SK-N-SH (cell line): ENCODE data around the gene NDUFAF8. TPM values are rescaled to one million over a fixed set of nuclear protein-coding genes. Genes with fewer than 3 reads are reported as not detected.

Experiments used
- CTCF ChIA-PET: fragments of 300-600, 350-600 bp; formaldehyde crosslinking; extraction: SDS; loops from one replicate; lab custom pipeline; 2021; lab: Yijun Ruan, JAX
- POLR2A ChIA-PET: fragments of 350-600 bp; sonication (Branson Sonifier 250); formaldehyde crosslinking; extraction: SDS; loops from one replicate; lab custom pipeline; 2020; ENCODE audit warnings: antibody characterized with exemption, inconsistent platforms; lab: Yijun Ruan, JAX
- DNase-seq: peaks from one replicate; pipeline ENCODE4 v3.0.0; 2012
- H2AFZ ChIP-seq: fragments of 200-600 bp; sonication (generic); 2 replicates; pipeline ENCODE4 v1.8.1; 2016; ENCODE audit warnings: antibody characterized with exemption, mild to moderate bottlenecking, low read depth
- H3F3A ChIP-seq: fragments of 200-600 bp; sonication (generic); replicated peaks from 2 replicates; pipeline ENCODE3; 2016; ENCODE audit warnings: antibody characterized with exemption, mild to moderate bottlenecking; ENCODE audit not compliant: insufficient read depth
- H3K27ac ChIP-seq, 2 experiments: fragments of 200-500 bp in 1 of 2; fragments of 200-600 bp in 1 of 2; sonication (Bioruptor generic) in 1 of 2; sonication (generic), shearing (Covaris generic) in 1 of 2; 2 replicates each; pipeline versions ENCODE4 v1.5.1 to v1.6.1; 2014 to 2016; ENCODE audit warnings: low read depth in 2 of 2, inconsistent platforms in 1 of 2, low read length in 1 of 2, mild to moderate bottlenecking in 1 of 2, mixed read lengths in 1 of 2
- H3K27me3 ChIP-seq: fragments of 200-600 bp; sonication (generic), shearing (Covaris generic); 2 replicates; pipeline ENCODE4 v1.6.1; 2016; ENCODE audit warnings: mixed run types; ENCODE audit not compliant: insufficient read depth
- H3K36me3 ChIP-seq, 2 experiments: fragments of 200-500 bp in 1 of 2; fragments of 200-600 bp in 1 of 2; sonication (Bioruptor generic) in 1 of 2; sonication (generic) in 1 of 2; replicated peaks in 1 of 2; 2 replicates each; pipeline versions ENCODE3 to v1.5.1; 2014 to 2016; ENCODE audit warnings: low read length in 1 of 2, mild to moderate bottlenecking in 1 of 2; ENCODE audit not compliant: insufficient read depth in 2 of 2, control insufficient read depth in 1 of 2
- H3K4me1 ChIP-seq, 2 experiments: fragments of 200-500 bp in 1 of 2; fragments of 200-600 bp in 1 of 2; sonication (Bioruptor generic) in 1 of 2; sonication (generic), shearing (Covaris generic) in 1 of 2; 2 replicates each; pipeline versions ENCODE4 v1.5.1 to v1.6.1; 2014 to 2016; ENCODE audit warnings: low read depth in 1 of 2, low read length in 1 of 2, mixed run types in 1 of 2; ENCODE audit not compliant: insufficient read depth in 2 of 2, control insufficient read depth in 1 of 2
- H3K4me2 ChIP-seq: fragments of 200-600 bp; sonication (generic), shearing (Covaris generic); 2 replicates; pipeline ENCODE4 v1.6.1; 2017; ENCODE audit warnings: mixed run types
- H3K4me3 ChIP-seq, 2 experiments: fragments of 200-500 bp in 1 of 2; fragments of 200-600 bp in 1 of 2; sonication (Bioruptor generic) in 1 of 2; sonication (generic), shearing (Covaris generic) in 1 of 2; 2 replicates each; pipeline versions ENCODE4 v1.5.1 to v1.8.1; 2014 to 2016; ENCODE audit warnings: low read depth in 2 of 2, inconsistent platforms in 1 of 2, low read length in 1 of 2, mild to moderate bottlenecking in 1 of 2, mixed read lengths in 1 of 2, moderate library complexity in 1 of 2
- H3K79me2 ChIP-seq: fragments of 200-600 bp; sonication (generic); 2 replicates; pipeline ENCODE4 v1.8.1; 2017; ENCODE audit warnings: mild to moderate bottlenecking; ENCODE audit not compliant: insufficient read depth
- H3K9ac ChIP-seq: fragments of 200-600 bp; sonication (generic); 2 replicates; pipeline ENCODE4 v1.6.1; 2017; ENCODE audit warnings: mixed run types
- H3K9me2 ChIP-seq: fragments of 200-600 bp; sonication (generic); 2 replicates; pipeline ENCODE4 v1.6.1; 2017; ENCODE audit warnings: mixed run types
- H3K9me3 ChIP-seq: fragments of 200-600 bp; sonication (generic); 2 replicates; pipeline ENCODE4 v1.6.1; 2017; ENCODE audit warnings: mixed run types, mild to moderate bottlenecking, moderate library complexity
- H4K20me1 ChIP-seq: fragments of 200-600 bp; sonication (generic); 2 replicates; pipeline ENCODE4 v1.6.1; 2017; ENCODE audit warnings: mild to moderate bottlenecking, mixed run types; ENCODE audit not compliant: insufficient read depth
- EZH2phosphoT487 ChIP-seq: fragments of 200-600 bp; sonication (generic); IDR thresholded peaks from 2 replicates; pipeline ENCODE4 v1.6.1; 2017; ENCODE audit warnings: low read depth, mixed run types, mild to moderate bottlenecking, antibody characterized with exemption, moderate library complexity, borderline replicate concordance
- FOXM1 ChIP-seq: IDR thresholded peaks from 2 replicates; pipeline ENCODE4 v1.4.0; 2012; ENCODE audit warnings: low read depth, mild to moderate bottlenecking
- JUND ChIP-seq: IDR thresholded peaks from 2 replicates; pipeline ENCODE4 v1.4.0; 2012
- MAX ChIP-seq: IDR thresholded peaks from 2 replicates; pipeline ENCODE4 v1.4.0; 2012; ENCODE audit warnings: low read depth
- MEF2A ChIP-seq: IDR thresholded peaks from 2 replicates; pipeline ENCODE4 v1.4.0; 2012; ENCODE audit warnings: low read depth, borderline replicate concordance
- PBX3 ChIP-seq: IDR thresholded peaks from 2 replicates; pipeline ENCODE4; 2012
- POLR2AphosphoS5 ChIP-seq: IDR thresholded peaks from 2 replicates; pipeline ENCODE4 v1.6.1; 2012; ENCODE audit warnings: low read depth, low read length
- RCOR1 ChIP-seq: fragments of 150-350 bp; IDR thresholded peaks from 2 replicates; pipeline ENCODE4 v1.6.1; 2017; ENCODE audit warnings: antibody characterized with exemption, low read length
- RFX5 ChIP-seq: IDR thresholded peaks from 2 replicates; pipeline ENCODE4 v1.6.1; 2012; ENCODE audit warnings: mild to moderate bottlenecking, improper control_type of control experiment, low read length
- USF1 ChIP-seq: IDR thresholded peaks from 2 replicates; pipeline ENCODE4 v1.4.0; 2012; ENCODE audit warnings: low read depth, borderline replicate concordance
- WGBS: methylation state at CpG from one replicate; pipeline ENCODE4 v1.1.6; 2017; ENCODE audit warnings: low lambda C conversion rate; 5-methylcytosine and 5-hydroxymethylcytosine counted together
- polyA plus RNA-seq, 3 experiments: library from polyadenylated mRNA; depleted of rRNA; stranded (reverse); fragments of >200 nt; gene quantifications; 2 replicates each; pipeline ENCODE4 v1.2.3, GENCODE V29; 2012

NDUFAF8 gene
- polyA plus RNA-seq, 1 of the 3 experiments (the other 2 are of a cell fraction): 229 TPM

GRCh38 chr17:81197409-81197795 is 41.7 kb upstream of the NDUFAF8 start:
- H3K9ac ChIP-seq: no peak overlapping the region
- peaks cover 0 to 3% of the 10 kb centered on the region in 2 experiments; a peak in 1 of 4 replicates for H3K4me1 ChIP-seq
- H3K4me2 ChIP-seq: no peak overlapping the region
- DNase-seq: no peak
- no peaks in the 10 kb centered on the region; the same call in 1 of the 2 replicates for H4K20me1 ChIP-seq
- H3K27ac ChIP-seq: no peak overlapping the region
- ChIA-PET CTCF (interaction anchor here (1.3 to 14.7 kb wide), 4 partner anchors 55 to 403 kb away, joined by 3 to 147 read pairs (median 6); no protein-coding TSS in a partner anchor), POLR2A (no interaction called here)
- H2AFZ ChIP-seq: no peak overlapping the region
- no peaks in the 10 kb centered on the region for H3K9me3 ChIP-seq
- no peak overlapping the region for H3K4me3 ChIP-seq
- H3F3A ChIP-seq: no peaks in the 10 kb centered on the region
- H3K79me2 ChIP-seq: no peaks in the 10 kb centered on the region
- no peaks in the 10 kb centered on the region for H3K27me3 ChIP-seq
- WGBS: 92% methylated on average over 8 of the region's 14 CpGs
- no peaks in the 10 kb centered on the region for H3K9me2 ChIP-seq
- peaks cover 5 to 44% of the 10 kb centered on the region in 2 experiments for H3K36me3 ChIP-seq
- TF ChIP-seq EZH2phosphoT487 (no peak), USF1 (no peak), FOXM1 (no peak), MEF2A (no peak), JUND (no peak)

GRCh38 chr17:81197831-81198490 is 41.2 kb upstream of the NDUFAF8 start:
- Histone ChIP-seq H2AFZ (no peak overlapping the region), H3K27ac (no peak overlapping the region), H3K79me2 (no peaks in the 10 kb centered on the region), H3K27me3 (no peaks in the 10 kb centered on the region), H3K4me1 (peaks cover 0 to 3% of the 10 kb centered on the region in 2 experiments; a peak in 1 of 4 replicates), H3K4me3 (no peak overlapping the region), H3K4me2 (no peak overlapping the region), H3K9me3 (no peaks in the 10 kb centered on the region), H3K9ac (no peak overlapping the region), H3F3A (no peaks in the 10 kb centered on the region), H3K36me3 (peaks cover 5 to 44% of the 10 kb centered on the region in 2 experiments), H4K20me1 (no peaks in the 10 kb centered on the region; the same call in 1 of the 2 replicates), H3K9me2 (no peaks in the 10 kb centered on the region)
- ChIA-PET POLR2A (no interaction called here), CTCF (interaction anchor here (1.1 to 14.7 kb wide), 6 partner anchors 13 to 403 kb away, joined by 3 to 147 read pairs (median 5); no protein-coding TSS in a partner anchor)
- no peak for DNase-seq
- no peak for TF ChIP-seq MAX
- TF ChIP-seq RFX5: no peak
- TF ChIP-seq POLR2AphosphoS5: no peak
- TF ChIP-seq RCOR1: no peak
- TF ChIP-seq PBX3: no peak
- 96% methylated on average over 18 of the region's 21 CpGs for WGBS
